Tibial nerve (tissue), 4 donors: ENCODE data around the gene FNBP1L. TPM values are rescaled to one million over a fixed set of nuclear protein-coding genes. Genes with fewer than 3 reads are reported as not detected.

ENCODE experiments used
- DNase-seq, 2 donors: peaks; one replicate each; pipeline ENCODE4 v3.0.0-alpha.2; 2019; ENCODE audit warnings: low spot score in 2 of 2
- H3K27ac ChIP-seq, 4 donors: fragments of 200-600 bp; sonication (generic) in 3 of 4; one replicate each; pipeline ENCODE4 v1.5.1; 2017 to 2019; ENCODE audit warnings: mild to moderate bottlenecking in 1 of 4
- H3K27me3 ChIP-seq, 2 donors: fragments of 200-600 bp; sonication (generic) in 1 of 2; one replicate each; pipeline versions ENCODE4 v1.5.1 to v1.6.0; 2017 to 2019
- H3K36me3 ChIP-seq, 3 donors: fragments of 200-600 bp; sonication (generic); one replicate each; pipeline ENCODE4 v1.5.1; 2018 to 2019
- H3K4me1 ChIP-seq, 4 donors: fragments of 200-600 bp; sonication (generic) in 3 of 4; one replicate each; pipeline ENCODE4 v1.5.1; 2017 to 2019
- H3K4me3 ChIP-seq, 4 donors: fragments of 200-600 bp; sonication (generic) in 3 of 4; one replicate each; pipeline ENCODE4 v1.5.1; 2017 to 2019; ENCODE audit warnings: mild to moderate bottlenecking in 1 of 4, moderate library complexity in 1 of 4
- H3K9me3 ChIP-seq, 4 donors: fragments of 200-600 bp; sonication (generic) in 3 of 4; one replicate each; pipeline ENCODE4 v1.5.1; 2017 to 2019
- CTCF ChIP-seq, 5 experiments: fragments of 200-600 bp in 3 of 5; fragments of 450-650 bp in 2 of 5; sonication (generic) in 3 of 5; IDR thresholded peaks; one replicate each; pipeline ENCODE4 v1.5.1; 2016 to 2019; ENCODE audit warnings: antibody characterized with exemption in 5 of 5, mild to moderate bottlenecking in 3 of 5, moderate library complexity in 2 of 5
- EP300 ChIP-seq, 2 donors: sonication (generic); formaldehyde crosslinking; IDR thresholded peaks; one replicate each; pipeline ENCODE4 v1.6.1; 2017; ENCODE audit warnings: antibody characterized with exemption in 2 of 2, mild to moderate bottlenecking in 1 of 2
- POLR2A ChIP-seq, 2 donors: fragments of 450-650 bp; IDR thresholded peaks; one replicate each; pipeline ENCODE4 v1.6.1; 2017; ENCODE audit warnings: antibody characterized with exemption in 2 of 2, mild to moderate bottlenecking in 2 of 2, moderate library complexity in 2 of 2
- WGBS, 2 donors: methylation state at CpG; one replicate each; pipeline ENCODE4 v1.1.5; 2018; 5-methylcytosine and 5-hydroxymethylcytosine counted together
- total RNA-seq, 4 donors: library from RNA; depleted of rRNA; stranded (reverse); fragments of >200 nt; gene quantifications; one replicate each; pipeline ENCODE4 v1.1.0, GENCODE V29; 2016

FNBP1L gene
- total RNA-seq, 4 donors from 2014 or later: 18.3 to 23.2 (median 20.5) TPM

DNA sequence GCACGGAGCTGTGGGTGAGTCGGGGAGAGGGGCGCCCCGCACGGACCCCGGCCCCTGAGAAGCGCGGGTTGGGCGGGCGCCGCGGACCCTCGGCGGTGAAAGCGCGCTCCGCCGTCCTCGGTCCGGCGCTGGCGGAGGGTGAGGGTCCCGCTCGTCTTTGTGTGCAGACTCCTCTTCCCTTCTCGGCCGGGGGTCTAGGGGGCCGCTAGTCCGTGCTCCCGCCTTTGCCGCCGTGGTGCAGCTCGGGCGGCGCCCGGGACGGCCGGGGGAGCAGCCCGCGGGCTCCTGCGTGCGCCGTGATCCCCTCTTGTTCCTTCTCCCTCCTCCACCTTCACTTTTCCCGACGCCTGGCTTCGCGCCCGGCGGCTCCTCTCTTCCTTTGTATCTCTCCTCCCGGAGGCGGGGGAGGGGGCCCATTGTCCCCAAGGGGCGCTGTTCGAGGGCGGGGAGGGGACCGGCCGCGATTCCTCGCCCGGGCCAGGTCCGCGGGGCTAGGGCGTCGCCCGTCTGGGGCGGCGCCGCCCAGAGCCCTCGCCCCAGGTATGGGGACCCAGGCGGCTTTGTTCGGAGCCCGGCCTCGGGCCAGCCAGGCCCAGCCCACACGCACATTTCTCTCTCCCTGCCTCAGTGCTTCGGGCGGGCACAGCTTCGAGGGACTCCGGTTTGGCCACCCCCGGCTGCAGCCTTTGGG lies 519 bp downstream of the FNBP1L start:
- H3K36me3 ChIP-seq: no peaks in the 10 kb centered on the region
- no peak for DNase-seq
- H3K4me1 ChIP-seq: peaks cover 0 to 14% (median 3%) of the 10 kb centered on the region in 4 donors
- no peaks in the 10 kb centered on the region for H3K27me3 ChIP-seq
- H3K27ac ChIP-seq: peak overlapping the region; percentile 74 to 90 (median 86)
- H3K4me3 ChIP-seq: peak overlapping the region; percentile 82 to 94 (median 82)
- 0 to 1% methylated on average over 31 to 76 of the region's 77 CpGs for WGBS, 2 donors
- TF ChIP-seq CTCF (IDR thresholded peaks at IDR 0.05) (no peak), EP300 (IDR thresholded peaks at IDR 0.05) (peak in 1 of 2 donors; percentile 4)
- H3K9me3 ChIP-seq: no peaks in the 10 kb centered on the region

DNA sequence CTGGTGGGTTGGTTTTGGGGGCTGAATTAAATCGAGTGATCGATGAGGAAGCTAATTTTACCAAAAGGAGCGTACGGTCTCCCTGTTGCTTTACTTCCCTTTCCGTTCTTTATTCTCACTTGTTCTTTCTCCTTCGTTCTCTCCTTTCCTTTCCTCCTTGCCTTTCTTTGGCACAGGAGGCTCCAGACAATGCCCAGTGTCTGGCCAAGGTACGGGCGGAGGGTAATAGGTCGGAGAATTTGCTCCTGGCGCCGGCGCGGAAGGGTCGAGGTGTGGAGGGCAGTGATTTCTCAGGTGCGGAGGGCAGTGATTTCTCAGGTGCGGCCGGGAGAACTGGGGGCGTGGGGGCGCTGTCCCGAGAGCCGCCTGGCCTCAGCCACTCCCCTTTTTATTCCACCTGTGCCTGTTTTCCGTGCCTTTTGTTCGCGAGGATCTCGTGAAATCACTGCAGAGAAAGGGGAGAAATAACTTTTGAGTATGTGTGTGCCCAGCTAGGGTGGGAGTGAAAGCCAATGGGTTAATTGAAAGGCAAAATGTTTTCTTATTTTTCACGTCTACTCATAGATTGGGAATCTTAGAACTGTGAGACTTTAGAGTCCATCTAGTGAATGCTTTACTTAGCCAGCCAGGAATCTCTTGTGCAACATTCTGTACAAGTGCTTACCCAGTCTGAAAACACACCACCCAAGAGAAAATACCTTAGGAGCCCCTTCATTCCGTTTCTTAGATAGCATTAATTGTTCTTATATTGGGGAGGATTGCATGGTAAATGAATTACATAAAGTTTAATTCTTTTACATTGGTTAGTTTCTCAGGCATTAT lies 1.3 kb downstream of the FNBP1L start:
- 1 to 2% methylated on average over 27 of the region's 27 CpGs for WGBS, 2 donors
- no peak for DNase-seq
- H3K27ac ChIP-seq: peak overlapping the region in 3 of 4 donors; percentile 85 to 90 (median 86)
- H3K36me3 ChIP-seq: no peaks in the 10 kb centered on the region
- no peak for TF ChIP-seq EP300 (IDR thresholded peaks at IDR 0.05)
- TF ChIP-seq CTCF (IDR thresholded peaks at IDR 0.05): no peak
- no peak for TF ChIP-seq POLR2A (IDR thresholded peaks at IDR 0.05)
- H3K27me3 ChIP-seq: no peaks in the 10 kb centered on the region
- H3K4me3 ChIP-seq: peak overlapping the region; percentile 82 to 94 (median 82)
- H3K9me3 ChIP-seq: no peaks in the 10 kb centered on the region
- peaks cover 0 to 14% (median 3%) of the 10 kb centered on the region in 4 donors for H3K4me1 ChIP-seq

DNA sequence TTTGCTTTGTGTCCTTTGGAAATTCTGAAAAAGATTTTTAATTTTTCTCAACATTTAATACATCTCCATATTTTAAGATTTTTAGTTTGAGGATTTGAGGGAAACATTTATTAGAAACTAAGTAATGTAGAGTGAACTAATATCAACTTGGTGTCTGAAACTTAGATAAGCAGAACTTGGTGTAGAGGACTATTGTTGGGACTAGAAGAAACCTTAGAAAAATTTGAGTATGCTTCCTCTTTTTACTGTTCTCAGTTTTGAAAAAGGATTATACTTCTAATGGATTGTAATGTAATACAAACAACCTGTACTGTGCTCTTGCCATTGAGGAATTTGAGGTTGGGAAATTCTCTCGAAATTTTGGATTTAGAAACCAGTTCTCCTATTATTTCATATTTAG lies 2.4 kb downstream of the FNBP1L start:
- Histone ChIP-seq H3K36me3 (no peaks in the 10 kb centered on the region), H3K27ac (no peak overlapping the region), H3K9me3 (no peaks in the 10 kb centered on the region), H3K27me3 (no peaks in the 10 kb centered on the region), H3K4me1 (peaks cover 0 to 14% (median 3%) of the 10 kb centered on the region in 4 donors), H3K4me3 (no peak overlapping the region)
- DNase-seq: no peak
- TF ChIP-seq CTCF (IDR thresholded peaks at IDR 0.05): no peak
- TF ChIP-seq POLR2A (IDR thresholded peaks at IDR 0.05): no peak
- no peak for TF ChIP-seq EP300 (IDR thresholded peaks at IDR 0.05)
- 72 to 75% methylated on average over 1 of the region's 1 CpG for WGBS, 2 donors

GRCh38 chr1:93453911-93454310 lies 6.0 kb downstream of the FNBP1L start:
- no peak for DNase-seq
- no peak overlapping the region for H3K27ac ChIP-seq
- no peaks in the 10 kb centered on the region for H3K36me3 ChIP-seq
- no peaks in the 10 kb centered on the region for H3K9me3 ChIP-seq
- no peaks in the 10 kb centered on the region for H3K27me3 ChIP-seq
- no peak overlapping the region for H3K4me3 ChIP-seq
- H3K4me1 ChIP-seq: peaks cover 0 to 14% (median 2%) of the 10 kb centered on the region in 4 donors
- TF ChIP-seq EP300 (IDR thresholded peaks at IDR 0.05) (no peak), POLR2A (IDR thresholded peaks at IDR 0.05) (no peak), CTCF (IDR thresholded peaks at IDR 0.05) (no peak)
- WGBS, 2 donors: 79 to 93% methylated on average over 1 of the region's 1 CpG

GRCh38 chr1:93459126-93459525 lies 11.2 kb downstream of the FNBP1L start:
- 95 to 97% methylated on average over 3 of the region's 3 CpGs for WGBS, 2 donors
- Histone ChIP-seq H3K36me3 (no peaks in the 10 kb centered on the region), H3K27me3 (no peaks in the 10 kb centered on the region), H3K9me3 (peaks cover 0 to 1% (median 0%) of the 10 kb centered on the region in 4 donors), H3K4me1 (no peaks in the 10 kb centered on the region), H3K27ac (no peak overlapping the region), H3K4me3 (no peak overlapping the region)
- no peak for DNase-seq
- TF ChIP-seq CTCF (IDR thresholded peaks at IDR 0.05) (no peak), POLR2A (IDR thresholded peaks at IDR 0.05) (no peak), EP300 (IDR thresholded peaks at IDR 0.05) (no peak)
